ENCODE results near the gene CTIF. TPM values are rescaled to one million over a fixed set of nuclear protein-coding genes. Genes with fewer than 3 reads are reported as not detected.

CTIF gene
- polyA plus RNA-seq, 3 donors = 0.38 to 8.7 (median 1.2) TPM

DNA sequence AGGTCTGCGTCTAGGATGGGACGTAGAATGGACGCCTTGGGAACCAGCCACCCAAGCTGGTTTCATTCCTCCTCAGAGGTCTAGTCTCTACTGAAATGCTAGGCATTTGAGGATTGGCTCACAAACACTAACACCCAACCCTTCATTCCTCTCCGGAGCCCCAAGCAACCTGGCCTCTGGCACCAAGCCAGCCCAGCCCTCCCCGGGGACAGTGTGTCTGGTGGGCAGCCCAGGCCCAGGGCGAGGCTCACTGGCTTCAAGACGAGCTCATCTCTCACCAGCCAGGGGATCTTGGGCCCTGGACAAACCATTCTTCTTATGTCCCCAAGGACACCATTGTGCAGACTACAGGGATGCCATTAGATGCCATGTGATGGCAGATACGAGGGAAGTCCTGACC, 182.5 kb downstream of the CTIF start:
- no peaks in the 10 kb centered on the region for H3K27me3 ChIP-seq (ENCODE audit: control insufficient read depth in 2 of 2, insufficient read depth in 2 of 2, low read length in 2 of 2)
- no peak overlapping the region for H3K9ac ChIP-seq (ENCODE audit: insufficient read depth, low read length, poor library complexity, severe bottlenecking)
- no peaks in the 10 kb centered on the region for H3K9me3 ChIP-seq (replicated peaks in 1 of 2; ENCODE audit: control insufficient read depth in 1 of 2, insufficient read depth in 1 of 2, low read length in 2 of 2)
- no peak for DNase-seq
- H3K4me1 Mint-ChIP-seq = peaks cover 10% of the 10 kb centered on the region
- peaks cover 7% of the 10 kb centered on the region in 2 donors for H3K4me1 ChIP-seq (ENCODE audit: control insufficient read depth in 1 of 2, insufficient read depth in 2 of 2, low read length in 2 of 2)
- H3K4me3 Mint-ChIP-seq = no peak overlapping the region
- no peaks in the 10 kb centered on the region for H3K27me3 Mint-ChIP-seq (ENCODE audit: low read depth in 3 of 3)
- peaks cover 0 to 3% (median under 1%) of the 10 kb centered on the region in 7 donors for H3K9me3 Mint-ChIP-seq
- 83% methylated on average over 7 of the region's 8 CpGs for WGBS (ENCODE audit: insufficient coverage)
- TF ChIP-seq CTCF (IDR thresholded peaks at IDR 0.05) = no peak
- H3K36me3 ChIP-seq (replicated peaks in 1 of 2; ENCODE audit: control insufficient read depth in 1 of 2, insufficient read depth in 2 of 2, low read length in 2 of 2) = peaks cover 0 to 12% of the 10 kb centered on the region in 2 donors
- no peak overlapping the region for H3K27ac Mint-ChIP-seq
- H2AFZ ChIP-seq (ENCODE audit: insufficient read depth, low read depth, low read length, poor library complexity, severe bottlenecking) = no peak overlapping the region
- H4K20me1 ChIP-seq (ENCODE audit: insufficient read depth, low read length) = no peaks in the 10 kb centered on the region
- no peaks in the 10 kb centered on the region for H3K79me2 ChIP-seq (ENCODE audit: insufficient read depth, low read length)
- H3K4me3 ChIP-seq (replicated peaks in 1 of 3; ENCODE audit: low read depth in 2 of 3, low read length in 3 of 3) = no peak overlapping the region
- H3K4me2 ChIP-seq (replicated peaks; ENCODE audit: extremely low read depth, low read length, poor library complexity, severe bottlenecking) = no peak overlapping the region
- no peak overlapping the region for H3K27ac ChIP-seq (ENCODE audit: low read depth in 1 of 2, low read length in 2 of 2)
- peaks cover 19 to 23% of the 10 kb centered on the region in 2 donors for H3K36me3 Mint-ChIP-seq
- intact Hi-C loops (cut with micrococcal nuclease) = no loop called here

GRCh38 chr18:48723016-48723415, 184.2 kb downstream of the CTIF start:
- no peak overlapping the region for H3K27ac Mint-ChIP-seq
- peaks cover 19 to 25% of the 10 kb centered on the region in 2 donors for H3K36me3 Mint-ChIP-seq
- H2AFZ ChIP-seq (ENCODE audit: insufficient read depth, low read depth, low read length, poor library complexity, severe bottlenecking) = no peak overlapping the region
- peaks cover 0 to 12% of the 10 kb centered on the region in 2 donors for H3K36me3 ChIP-seq (replicated peaks in 1 of 2; ENCODE audit: control insufficient read depth in 1 of 2, insufficient read depth in 2 of 2, low read length in 2 of 2)
- H3K4me1 ChIP-seq (ENCODE audit: control insufficient read depth in 1 of 2, insufficient read depth in 2 of 2, low read length in 2 of 2) = peaks cover 14 to 17% of the 10 kb centered on the region in 2 donors
- TF ChIP-seq CTCF (IDR thresholded peaks at IDR 0.05) = no peak
- intact Hi-C loops (cut with micrococcal nuclease) = no loop called here
- no peak overlapping the region for H3K27ac ChIP-seq (ENCODE audit: low read depth in 1 of 2, low read length in 2 of 2)
- H3K9me3 ChIP-seq (replicated peaks in 1 of 2; ENCODE audit: control insufficient read depth in 1 of 2, insufficient read depth in 1 of 2, low read length in 2 of 2) = no peaks in the 10 kb centered on the region
- H3K4me2 ChIP-seq (replicated peaks; ENCODE audit: extremely low read depth, low read length, poor library complexity, severe bottlenecking) = no peak overlapping the region
- 100% methylated on average over 1 of the region's 5 CpGs for WGBS (ENCODE audit: insufficient coverage)
- no peaks in the 10 kb centered on the region for H3K27me3 ChIP-seq (ENCODE audit: control insufficient read depth in 2 of 2, insufficient read depth in 2 of 2, low read length in 2 of 2)
- H4K20me1 ChIP-seq (ENCODE audit: insufficient read depth, low read length) = no peaks in the 10 kb centered on the region
- no peak overlapping the region for H3K4me3 ChIP-seq (replicated peaks in 1 of 3; ENCODE audit: low read depth in 2 of 3, low read length in 3 of 3)
- peaks cover 0 to 12% (median 4%) of the 10 kb centered on the region in 7 donors for H3K9me3 Mint-ChIP-seq
- H3K27me3 Mint-ChIP-seq (ENCODE audit: low read depth in 3 of 3) = no peaks in the 10 kb centered on the region
- no peak for DNase-seq
- H3K9ac ChIP-seq (ENCODE audit: insufficient read depth, low read length, poor library complexity, severe bottlenecking) = no peak overlapping the region
- H3K4me1 Mint-ChIP-seq = peaks cover 20% of the 10 kb centered on the region
- no peak overlapping the region for H3K4me3 Mint-ChIP-seq
- H3K79me2 ChIP-seq (ENCODE audit: insufficient read depth, low read length) = no peaks in the 10 kb centered on the region
